Transverse colon (tissue), 4 donors: ENCODE results near the gene TMEM222. TPM values are rescaled to one million over a fixed set of nuclear protein-coding genes. Genes with fewer than 3 reads are reported as not detected.

Experiments
- DNase-seq: peaks from one replicate; pipeline ENCODE4 v3.0.0-alpha.2; 2019
- H3K27ac ChIP-seq, 4 donors: fragments of 200-600 bp; sonication (generic); 2 replicates each; pipeline ENCODE4 v1.5.1; 2016 to 2018; ENCODE audit warnings: inconsistent platforms in 4 of 4
- H3K27me3 ChIP-seq: fragments of 200-600 bp; sonication (generic); 2 replicates; pipeline ENCODE4 v1.5.1; 2017; ENCODE audit warnings: inconsistent platforms
- H3K36me3 ChIP-seq, 4 donors: fragments of 200-600 bp; sonication (generic); 2 replicates each; pipeline ENCODE4 v1.5.1; 2017 to 2019; ENCODE audit warnings: inconsistent platforms in 4 of 4
- H3K4me1 ChIP-seq, 4 donors: fragments of 200-600 bp; sonication (generic); 2 replicates each; pipeline ENCODE4 v1.5.1; 2017 to 2020; ENCODE audit warnings: inconsistent platforms in 4 of 4
- H3K4me3 ChIP-seq, 4 donors: fragments of 200-600 bp; sonication (generic); 1 replicate in 1 of 4; 2 replicates in 3 of 4; pipeline versions ENCODE4 v1.5.1 to v1.6.1; 2017 to 2019; ENCODE audit warnings: inconsistent platforms in 4 of 4
- H3K9me3 ChIP-seq, 2 donors: fragments of 200-600 bp; sonication (generic); 2 replicates each; pipeline ENCODE4 v1.5.1; 2017 to 2019; ENCODE audit warnings: inconsistent platforms in 2 of 2
- CTCF ChIP-seq, 5 experiments: fragments of 200-600 bp in 3 of 5; fragments of 450-650 bp in 2 of 5; sonication (generic) in 3 of 5; IDR thresholded peaks; 1 replicate in 2 of 5; 2 replicates in 3 of 5; pipeline ENCODE4 v1.5.1; 2016 to 2017; ENCODE audit warnings: antibody characterized with exemption in 5 of 5, inconsistent platforms in 3 of 5, mild to moderate bottlenecking in 2 of 5, moderate library complexity in 1 of 5
- EP300 ChIP-seq: sonication (generic); formaldehyde crosslinking; IDR thresholded peaks from one replicate; pipeline ENCODE4 v1.6.1; 2017; ENCODE audit warnings: antibody characterized with exemption, low read depth
- POLR2A ChIP-seq: fragments of 450-650 bp; IDR thresholded peaks from one replicate; pipeline ENCODE4 v1.6.1; 2016; ENCODE audit warnings: antibody characterized with exemption, mild to moderate bottlenecking, moderate library complexity
- POLR2AphosphoS5 ChIP-seq, 3 donors: sonication (generic); formaldehyde crosslinking; IDR thresholded peaks; one replicate each; pipeline ENCODE4 v1.6.1; 2016; ENCODE audit warnings: antibody characterized with exemption in 3 of 3
- WGBS, 2 donors: methylation state at CpG; one replicate each; pipeline ENCODE4 v1.1.5; 2018; ENCODE audit warnings: low coverage in 1 of 2; 5-methylcytosine and 5-hydroxymethylcytosine counted together
- in situ Hi-C, 4 donors: fragments of 200-750 bp; cut with MboI; loops; one replicate each; pipeline versions ENCODE4 v1.15.0 to v1.15.1; 2017; ENCODE audit warnings: low sequenced_read_pairs in 3 of 4, low pct_ligation_motif_present in 1 of 4, low pct_unique_long_range_greater_than_20kb in 1 of 4
- intact Hi-C: fragments of 100-400 bp; cut with DNase I; formaldehyde crosslinking; loops from one replicate; pipeline ENCODE4 v1.15.1; 2023; ENCODE audit warnings: low total_unique reads
- total RNA-seq, 4 donors: library from RNA; depleted of rRNA; stranded (reverse); fragments of >200 nt; gene quantifications; one replicate each; pipeline ENCODE4 v1.1.0, GENCODE V29; 2016

TMEM222 gene
- total RNA-seq, 4 donors from 2014 or later = 14.6 to 41.0 (median 22.3) TPM

DNA sequence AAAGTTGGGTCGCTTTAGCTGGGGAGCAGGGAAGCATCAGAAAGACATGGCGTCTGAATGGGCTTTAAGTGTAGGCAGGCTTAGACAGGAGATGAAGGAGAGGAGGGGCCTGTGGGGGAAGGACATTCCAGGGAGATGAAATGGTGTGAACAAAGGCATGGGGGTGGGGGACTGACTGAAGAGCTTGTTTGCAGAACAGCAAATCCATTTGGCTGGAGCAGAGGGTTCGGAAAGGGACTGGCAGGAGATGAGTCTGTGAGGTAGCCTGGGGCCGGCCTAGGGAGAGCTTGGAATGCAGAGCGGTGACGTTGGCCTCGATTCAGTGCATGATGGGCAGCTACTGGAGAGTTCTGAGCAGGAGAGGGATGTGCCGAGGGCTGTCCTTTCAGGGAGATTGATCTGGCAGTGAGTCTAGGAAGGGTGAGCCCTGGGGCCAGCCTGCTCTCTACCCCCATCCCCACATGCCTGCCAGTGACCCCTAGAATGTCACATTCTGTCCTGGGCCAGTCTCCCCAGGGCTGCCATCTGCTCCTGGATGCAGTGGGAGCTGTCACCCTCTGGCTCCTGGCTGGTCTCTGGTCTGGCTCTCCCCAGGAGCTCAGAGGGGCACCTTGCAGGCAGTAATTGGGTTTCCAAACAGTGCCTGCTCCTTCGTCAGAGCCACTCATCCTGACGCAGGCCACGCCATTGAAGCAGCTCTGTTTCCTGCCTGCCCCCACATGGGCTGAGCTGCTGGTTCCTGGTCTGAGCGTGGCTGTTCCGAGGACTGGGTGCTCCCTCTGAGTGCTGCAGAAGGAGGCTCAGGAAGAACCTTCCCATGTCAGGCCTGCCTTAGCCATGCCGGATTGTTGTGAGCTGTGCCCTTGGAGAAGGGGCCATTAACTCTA is 22.3 kb upstream of the TMEM222 start:
- H3K27me3 ChIP-seq = no peaks in the 10 kb centered on the region
- no peak overlapping the region for H3K4me3 ChIP-seq
- intact Hi-C loops (loop anchor here (5.0 kb wide), 1 partner anchor 93 kb away; the partner anchor contains the start of gene GPR3), in situ Hi-C loops (loop anchor here (5.0 to 25.0 kb wide), 3 partner anchors 88 to 187 kb away; partner anchors contain the start of gene GPR3 (in 3 of the 4))
- peaks cover 0 to 11% (median 3%) of the 10 kb centered on the region in 4 donors for H3K36me3 ChIP-seq
- DNase-seq = peak; percentile 70
- 73 to 100% methylated on average over 2 to 11 of the region's 14 CpGs for WGBS, 2 donors
- H3K27ac ChIP-seq = peak overlapping the region; percentile 78 to 92 (median 88)
- no peaks in the 10 kb centered on the region for H3K9me3 ChIP-seq
- H3K4me1 ChIP-seq = peaks cover 18 to 31% (median 23%) of the 10 kb centered on the region in 4 donors
- peak in 1 of 3 donors; percentile 41 for TF ChIP-seq POLR2AphosphoS5 (IDR thresholded peaks at IDR 0.05)
- TF ChIP-seq EP300 = no peak
- no peak for TF ChIP-seq CTCF (IDR thresholded peaks at IDR 0.05)
- TF ChIP-seq POLR2A = no peak

DNA sequence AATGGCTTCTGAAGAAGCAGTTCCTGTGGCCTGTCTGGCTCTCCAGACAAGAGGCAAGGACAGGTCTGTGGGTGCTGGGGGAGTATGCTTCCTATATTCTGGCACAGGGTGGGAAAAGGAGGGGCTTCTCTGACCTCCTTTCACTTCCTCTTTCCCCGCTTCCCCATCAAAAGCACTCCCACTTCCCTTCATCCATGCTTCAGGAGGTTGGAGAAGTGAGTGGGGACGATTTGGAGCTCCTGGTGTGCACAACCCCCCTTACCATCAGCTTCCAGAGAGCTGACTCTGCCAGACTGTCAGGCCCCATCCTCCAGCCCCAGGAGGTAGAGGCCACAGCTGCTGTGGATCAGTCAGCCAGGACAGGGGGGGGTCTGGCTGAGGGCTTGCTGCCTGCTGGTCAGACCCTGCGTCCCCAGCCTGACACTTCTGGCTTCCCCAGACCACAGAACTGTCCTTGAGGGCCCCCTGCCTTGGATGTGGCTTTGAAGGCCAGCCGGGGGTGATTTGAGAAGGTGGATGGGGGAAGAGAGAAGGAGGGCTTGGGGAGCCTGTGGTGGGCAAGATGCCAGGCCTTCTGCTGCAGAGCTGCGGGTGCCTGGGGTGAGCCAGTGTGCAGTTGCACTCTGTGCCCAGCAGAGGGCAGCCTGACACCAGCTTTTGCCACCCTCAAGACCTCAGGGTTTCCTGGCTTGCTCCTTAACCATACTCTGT is 21.5 kb upstream of the TMEM222 start:
- Histone ChIP-seq H3K27me3 (no peaks in the 10 kb centered on the region), H3K9me3 (no peaks in the 10 kb centered on the region), H3K4me1 (peaks cover 18 to 31% (median 23%) of the 10 kb centered on the region in 4 donors), H3K4me3 (no peak overlapping the region), H3K36me3 (peaks cover 0 to 9% (median 3%) of the 10 kb centered on the region in 4 donors), H3K27ac (peak overlapping the region; percentile 78 to 92 (median 88))
- intact Hi-C loops = loop anchor here (5.0 kb wide), 1 partner anchor 92 kb away; the partner anchor contains the start of gene GPR3
- in situ Hi-C loops = loop anchor here (5.0 kb wide), 2 partner anchors 87 to 92 kb away; partner anchors contain the start of gene GPR3 (in 3 of the 4)
- 45% methylated on average over 5 of the region's 5 CpGs; no CpG with 5 or more reads in 1 of the 2 donors for WGBS, 2 donors
- DNase-seq = peak; percentile 80
- TF ChIP-seq EP300 (no peak), CTCF (IDR thresholded peaks at IDR 0.05) (peak; percentile 96 to 100 (median 99)), POLR2AphosphoS5 (IDR thresholded peaks at IDR 0.05) (no peak), POLR2A (no peak)

DNA sequence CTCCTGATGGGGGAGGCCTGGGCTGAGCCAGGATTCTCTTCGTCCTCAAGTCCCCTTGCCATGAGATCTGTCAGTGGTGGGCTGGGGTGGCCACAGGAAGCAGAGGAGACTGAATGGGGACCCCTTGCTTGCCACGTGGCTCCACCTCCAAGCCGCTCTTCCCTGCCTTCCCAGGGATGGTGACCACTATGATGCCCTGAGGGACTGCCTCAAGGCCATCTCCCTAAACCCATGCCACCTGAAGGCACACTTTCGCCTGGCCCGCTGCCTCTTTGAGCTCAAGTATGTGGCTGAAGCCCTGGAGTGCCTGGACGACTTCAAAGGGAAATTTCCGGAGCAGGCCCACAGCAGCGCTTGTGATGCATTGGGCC is 20.9 kb upstream of the TMEM222 start:
- no peak for TF ChIP-seq CTCF (IDR thresholded peaks at IDR 0.05)
- no peak for TF ChIP-seq POLR2A
- in situ Hi-C loops (loop anchor here (5.0 kb wide), 2 partner anchors 86 to 91 kb away; partner anchors contain the start of gene GPR3 (in 3 of the 4)), intact Hi-C loops (loop anchor here (5.0 kb wide), 1 partner anchor 91 kb away; the partner anchor contains the start of gene GPR3)
- DNase-seq = no peak
- Histone ChIP-seq H3K9me3 (no peaks in the 10 kb centered on the region), H3K36me3 (peaks cover 0 to 9% (median 3%) of the 10 kb centered on the region in 4 donors), H3K4me1 (peaks cover 18 to 31% (median 23%) of the 10 kb centered on the region in 4 donors), H3K4me3 (no peak overlapping the region), H3K27ac (peak overlapping the region; percentile 78 to 92 (median 88)), H3K27me3 (no peaks in the 10 kb centered on the region)
- 74% methylated on average over 8 of the region's 8 CpGs; no CpG with 5 or more reads in 1 of the 2 donors for WGBS, 2 donors
